ENCODE measurements around the gene KSR2.

The KSR2 gene

GRCh38 chr12:117438809-117439208 lies 530.0 kb downstream of the KSR2 start:
- no peak for DNase-seq

GRCh38 chr12:117437516-117438255 lies 531.1 kb downstream of the KSR2 start:
- DNase-seq, result no peak

GRCh38 chr12:117433878-117434277 lies 534.9 kb downstream of the KSR2 start:
- DNase-seq, result no peak

- no peak for DNase-seq
These were observed 538.5 kb downstream of the KSR2 start for GRCh38 chr12:117430246-117430645.

- DNase-seq, result no peak
These were observed 541.6 kb downstream of the KSR2 start for GRCh38 chr12:117427211-117427610.

- DNase-seq, result no peak
These were observed 546.8 kb downstream of the KSR2 start for GRCh38 chr12:117421987-117422386.

GRCh38 chr12:117421068-117421752 lies 547.6 kb downstream of the KSR2 start:
- no peak for DNase-seq

- DNase-seq, result no peak
These were observed 551.8 kb downstream of the KSR2 start for GRCh38 chr12:117417004-117417403.

GRCh38 chr12:117412465-117413188 lies 556.2 kb downstream of the KSR2 start:
- no peak for DNase-seq

- DNase-seq, result no peak
These were observed 559.5 kb downstream of the KSR2 start for GRCh38 chr12:117409286-117409685.

GRCh38 chr12:117408161-117408791 lies 560.5 kb downstream of the KSR2 start:
- DNase-seq, result no peak

GRCh38 chr12:117404940-117405339 lies 563.9 kb downstream of the KSR2 start:
- DNase-seq, result no peak

- DNase-seq, result no peak
These were observed 564.5 kb downstream of the KSR2 start for GRCh38 chr12:117404203-117404853.

GRCh38 chr12:117403586-117404139 lies 565.1 kb downstream of the KSR2 start:
- DNase-seq, result no peak
